ENCODE data around the gene FLYWCH1. TPM values are rescaled to one million over a fixed set of nuclear protein-coding genes. Genes with fewer than 3 reads are reported as not detected.

FLYWCH1 gene
- total and polyA plus RNA-seq, 4 donors: 3.9 to 12.2 (median 7.8) TPM

DNA sequence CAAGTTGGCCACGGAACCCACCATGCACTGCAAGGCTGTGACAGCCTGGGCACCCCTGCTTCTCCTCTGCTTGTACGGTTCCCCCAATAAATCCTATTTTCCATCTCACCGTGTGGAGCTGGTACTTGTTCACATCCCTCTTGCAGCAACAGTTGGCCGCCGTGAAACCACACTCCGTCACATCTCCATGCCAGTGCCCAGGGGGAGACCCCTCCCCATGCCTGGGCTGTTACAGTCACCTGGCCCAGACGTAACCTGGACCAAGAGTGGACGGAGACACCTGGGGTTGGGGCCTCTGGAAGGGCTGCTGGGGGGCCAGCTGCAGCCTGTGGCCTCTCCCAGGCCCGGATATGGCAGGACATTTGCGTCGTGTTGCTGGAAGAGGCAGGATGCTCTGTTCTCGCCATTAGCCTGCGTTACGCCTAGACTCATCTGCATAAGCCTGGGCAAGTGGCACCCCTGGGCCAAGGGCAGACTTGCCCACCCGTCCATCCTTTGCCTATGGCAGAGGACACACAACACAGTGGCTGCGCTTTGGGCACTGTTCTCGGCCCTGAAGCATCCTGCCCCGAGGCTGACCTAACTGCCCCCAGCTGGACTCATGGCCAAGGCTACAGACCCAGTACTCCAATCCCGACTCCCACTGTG lies 38.1 kb downstream of the FLYWCH1 start:
- peaks cover 0 to 2% (median 0%) of the 10 kb centered on the region in 4 donors for H3K27me3 ChIP-seq (ENCODE audit: control insufficient read depth in 4 of 4, insufficient read depth in 4 of 4, low read length in 3 of 4)

DNA sequence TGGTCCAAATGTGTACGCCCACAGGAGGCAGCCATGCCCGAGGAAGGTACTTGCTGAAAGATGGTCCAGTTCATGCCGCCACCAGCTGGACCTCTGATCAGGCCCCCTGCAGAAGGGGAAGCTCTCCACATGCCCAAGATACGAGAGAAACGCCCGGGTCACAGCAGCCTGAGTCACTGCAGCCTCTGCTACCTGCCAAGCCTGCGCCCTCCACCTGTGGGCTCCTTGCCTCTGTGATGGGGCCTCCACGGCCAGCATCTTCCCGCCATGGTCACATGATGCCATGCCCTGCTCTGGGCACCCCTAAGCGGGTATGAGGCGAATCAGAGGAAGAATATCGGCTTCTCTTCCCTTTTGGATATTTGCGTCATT lies 38.6 kb downstream of the FLYWCH1 start:
- Histone ChIP-seq H3K9ac (ENCODE audit: low read depth in 1 of 2, low read length in 2 of 2) (no peak overlapping the region), H3K27me3 (ENCODE audit: control insufficient read depth in 4 of 4, insufficient read depth in 4 of 4, low read length in 3 of 4) (peaks cover 0 to 2% (median 0%) of the 10 kb centered on the region in 4 donors), H3K27ac (ENCODE audit: low read depth in 1 of 2, low read length in 2 of 2) (no peak overlapping the region), H3K4me3 (ENCODE audit: low read depth in 1 of 3, low read length in 3 of 3) (no peak overlapping the region), H3K36me3 (ENCODE audit: control insufficient read depth in 4 of 4, insufficient read depth in 3 of 4, low read depth in 1 of 4, low read length in 3 of 4) (peaks cover 0 to 10% (median 0%) of the 10 kb centered on the region in 4 donors), H3K4me1 (ENCODE audit: control insufficient read depth in 4 of 4, insufficient read depth in 4 of 4, low read length in 3 of 4) (no peaks in the 10 kb centered on the region), H3K9me3 (ENCODE audit: control insufficient read depth in 4 of 4, low read length in 3 of 4) (no peaks in the 10 kb centered on the region)
- no peak for DNase-seq (ENCODE audit: low spot score)
- TF ChIP-seq YY1 (IDR thresholded peaks at IDR 0.05): no peak
- TF ChIP-seq, protein P1, sequence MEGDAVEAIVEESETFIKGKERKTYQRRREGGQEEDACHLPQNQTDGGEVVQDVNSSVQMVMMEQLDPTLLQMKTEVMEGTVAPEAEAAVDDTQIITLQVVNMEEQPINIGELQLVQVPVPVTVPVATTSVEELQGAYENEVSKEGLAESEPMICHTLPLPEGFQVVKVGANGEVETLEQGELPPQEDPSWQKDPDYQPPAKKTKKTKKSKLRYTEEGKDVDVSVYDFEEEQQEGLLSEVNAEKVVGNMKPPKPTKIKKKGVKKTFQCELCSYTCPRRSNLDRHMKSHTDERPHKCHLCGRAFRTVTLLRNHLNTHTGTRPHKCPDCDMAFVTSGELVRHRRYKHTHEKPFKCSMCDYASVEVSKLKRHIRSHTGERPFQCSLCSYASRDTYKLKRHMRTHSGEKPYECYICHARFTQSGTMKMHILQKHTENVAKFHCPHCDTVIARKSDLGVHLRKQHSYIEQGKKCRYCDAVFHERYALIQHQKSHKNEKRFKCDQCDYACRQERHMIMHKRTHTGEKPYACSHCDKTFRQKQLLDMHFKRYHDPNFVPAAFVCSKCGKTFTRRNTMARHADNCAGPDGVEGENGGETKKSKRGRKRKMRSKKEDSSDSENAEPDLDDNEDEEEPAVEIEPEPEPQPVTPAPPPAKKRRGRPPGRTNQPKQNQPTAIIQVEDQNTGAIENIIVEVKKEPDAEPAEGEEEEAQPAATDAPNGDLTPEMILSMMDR (IDR thresholded peaks at IDR 0.05; ENCODE audit: low read depth, low read length, missing input control): no peak
- TF ChIP-seq RAD21 (IDR thresholded peaks at IDR 0.05): no peak
- TF ChIP-seq EGR1 (IDR thresholded peaks at IDR 0.05; ENCODE audit: low read depth in 2 of 2): no peak
- no peak for TF ChIP-seq FOXA1 (IDR thresholded peaks at IDR 0.05)
- TF ChIP-seq TAF1 (conservative IDR thresholded peaks at IDR 0.05): no peak
- no peak for TF ChIP-seq GABPA (IDR thresholded peaks at IDR 0.05 in 1 of 2, conservative IDR thresholded peaks at IDR 0.05 in 1 of 2)
- TF ChIP-seq SP1 (IDR thresholded peaks at IDR 0.05): no peak
- TF ChIP-seq NR2F2 (IDR thresholded peaks at IDR 0.05): no peak
- 97% methylated on average over 13 of the region's 13 CpGs for WGBS

More for the DNA sequence above, 38.1 kb downstream of the FLYWCH1 start:
- DNase-seq (ENCODE audit: low spot score): no peak
- no peaks in the 10 kb centered on the region for H3K4me1 ChIP-seq (ENCODE audit: control insufficient read depth in 4 of 4, insufficient read depth in 4 of 4, low read length in 3 of 4)
- H3K4me3 ChIP-seq (ENCODE audit: low read depth in 1 of 3, low read length in 3 of 3): no peak overlapping the region
- no peaks in the 10 kb centered on the region for H3K9me3 ChIP-seq (ENCODE audit: control insufficient read depth in 4 of 4, low read length in 3 of 4)
- no peak overlapping the region for H3K9ac ChIP-seq (ENCODE audit: low read depth in 1 of 2, low read length in 2 of 2)
- peaks cover 0 to 10% (median 0%) of the 10 kb centered on the region in 4 donors for H3K36me3 ChIP-seq (ENCODE audit: control insufficient read depth in 4 of 4, insufficient read depth in 3 of 4, low read depth in 1 of 4, low read length in 3 of 4)
- TF ChIP-seq, protein P2, sequence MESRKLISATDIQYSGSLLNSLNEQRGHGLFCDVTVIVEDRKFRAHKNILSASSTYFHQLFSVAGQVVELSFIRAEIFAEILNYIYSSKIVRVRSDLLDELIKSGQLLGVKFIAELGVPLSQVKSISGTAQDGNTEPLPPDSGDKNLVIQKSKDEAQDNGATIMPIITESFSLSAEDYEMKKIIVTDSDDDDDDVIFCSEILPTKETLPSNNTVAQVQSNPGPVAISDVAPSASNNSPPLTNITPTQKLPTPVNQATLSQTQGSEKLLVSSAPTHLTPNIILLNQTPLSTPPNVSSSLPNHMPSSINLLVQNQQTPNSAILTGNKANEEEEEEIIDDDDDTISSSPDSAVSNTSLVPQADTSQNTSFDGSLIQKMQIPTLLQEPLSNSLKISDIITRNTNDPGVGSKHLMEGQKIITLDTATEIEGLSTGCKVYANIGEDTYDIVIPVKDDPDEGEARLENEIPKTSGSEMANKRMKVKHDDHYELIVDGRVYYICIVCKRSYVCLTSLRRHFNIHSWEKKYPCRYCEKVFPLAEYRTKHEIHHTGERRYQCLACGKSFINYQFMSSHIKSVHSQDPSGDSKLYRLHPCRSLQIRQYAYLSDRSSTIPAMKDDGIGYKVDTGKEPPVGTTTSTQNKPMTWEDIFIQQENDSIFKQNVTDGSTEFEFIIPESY (IDR thresholded peaks at IDR 0.05): no peak
- TF ChIP-seq GABPA (IDR thresholded peaks at IDR 0.05 in 1 of 2, conservative IDR thresholded peaks at IDR 0.05 in 1 of 2): no peak
- TF ChIP-seq, protein P1 (IDR thresholded peaks at IDR 0.05; ENCODE audit: low read depth, low read length, missing input control): no peak
- no peak for TF ChIP-seq NR2F2 (IDR thresholded peaks at IDR 0.05)
- TF ChIP-seq YY1 (IDR thresholded peaks at IDR 0.05): no peak
- no peak for TF ChIP-seq FOXA1 (IDR thresholded peaks at IDR 0.05)
- no peak for TF ChIP-seq HNF4A (conservative IDR thresholded peaks at IDR 0.05)
- TF ChIP-seq JUND (IDR thresholded peaks at IDR 0.05): no peak
- no peak for TF ChIP-seq TAF1 (conservative IDR thresholded peaks at IDR 0.05)
- no peak for TF ChIP-seq FOXA2 (IDR thresholded peaks at IDR 0.05)
- TF ChIP-seq, protein P3, sequence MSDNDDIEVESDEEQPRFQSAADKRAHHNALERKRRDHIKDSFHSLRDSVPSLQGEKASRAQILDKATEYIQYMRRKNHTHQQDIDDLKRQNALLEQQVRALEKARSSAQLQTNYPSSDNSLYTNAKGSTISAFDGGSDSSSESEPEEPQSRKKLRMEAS (IDR thresholded peaks at IDR 0.05): no peak
- TF ChIP-seq, protein P4, sequence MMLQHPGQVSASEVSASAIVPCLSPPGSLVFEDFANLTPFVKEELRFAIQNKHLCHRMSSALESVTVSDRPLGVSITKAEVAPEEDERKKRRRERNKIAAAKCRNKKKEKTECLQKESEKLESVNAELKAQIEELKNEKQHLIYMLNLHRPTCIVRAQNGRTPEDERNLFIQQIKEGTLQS (IDR thresholded peaks at IDR 0.05): no peak
- no peak for TF ChIP-seq RAD21 (IDR thresholded peaks at IDR 0.05)
- TF ChIP-seq EGR1 (IDR thresholded peaks at IDR 0.05; ENCODE audit: low read depth in 2 of 2): no peak
- no peak for TF ChIP-seq RXRA (IDR thresholded peaks at IDR 0.05)
- no peak for TF ChIP-seq HNF4G (IDR thresholded peaks at IDR 0.05)
- no peak overlapping the region for H3K27ac ChIP-seq (ENCODE audit: low read depth in 1 of 2, low read length in 2 of 2)
- WGBS: 94% methylated on average over 19 of the region's 19 CpGs

All from liver (tissue), 9 donors.